ENCODE results near the gene MOSPD3. TPM values are rescaled to one million over a fixed set of nuclear protein-coding genes. Genes with fewer than 3 reads are reported as not detected.

MOSPD3 gene
- total and polyA plus RNA-seq, 2 donors = 4.7 to 21.6 TPM

DNA sequence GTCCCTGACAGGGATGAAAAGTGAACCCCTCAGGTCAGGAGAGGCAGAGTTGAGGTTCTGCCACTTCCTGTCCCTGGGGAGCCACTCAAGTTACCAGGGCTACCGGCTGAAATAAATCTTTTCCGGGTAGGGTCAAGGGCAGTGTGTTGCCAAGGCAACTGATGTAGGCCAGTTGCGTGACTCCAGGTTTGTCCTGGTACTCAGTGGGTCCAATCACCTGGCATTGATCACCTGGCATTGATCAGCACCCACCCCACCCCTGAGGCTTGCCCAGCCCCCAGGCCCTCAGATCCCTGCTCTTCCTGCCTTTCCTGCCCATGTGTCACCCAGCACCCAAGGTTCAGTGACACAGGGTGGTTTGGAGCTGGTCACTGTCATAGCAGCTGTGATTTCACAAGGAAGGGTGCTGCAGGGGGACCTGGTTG is 44.6 kb upstream of the MOSPD3 start:
- no peak overlapping the region for H3K27ac ChIP-seq (ENCODE audit: low read depth in 1 of 2, low read length in 1 of 2)
- peaks cover 10 to 55% of the 10 kb centered on the region in 2 donors for H3K4me1 ChIP-seq (ENCODE audit: control insufficient read depth in 2 of 2, insufficient read depth in 2 of 2, low read length in 2 of 2)
- peaks cover 0 to 10% of the 10 kb centered on the region in 2 donors for H3K9me3 ChIP-seq (ENCODE audit: control insufficient read depth in 2 of 2, insufficient read depth in 1 of 2, low read length in 1 of 2)
- peaks cover 0 to 21% of the 10 kb centered on the region in 2 donors for H3K27me3 ChIP-seq (ENCODE audit: control insufficient read depth in 2 of 2, insufficient read depth in 1 of 2, low read length in 1 of 2)
- peaks cover 10 to 11% of the 10 kb centered on the region in 2 donors for H3K36me3 ChIP-seq (ENCODE audit: control insufficient read depth in 2 of 2, insufficient read depth in 2 of 2, low read length in 1 of 2)
- no peak overlapping the region for H3K4me3 ChIP-seq (ENCODE audit: low read length in 2 of 2)
- 55% methylated on average over 3 of the region's 3 CpGs for WGBS
- no peak for DNase-seq (ENCODE audit: low read depth in 6 of 9, low spot score in 9 of 9)

DNA sequence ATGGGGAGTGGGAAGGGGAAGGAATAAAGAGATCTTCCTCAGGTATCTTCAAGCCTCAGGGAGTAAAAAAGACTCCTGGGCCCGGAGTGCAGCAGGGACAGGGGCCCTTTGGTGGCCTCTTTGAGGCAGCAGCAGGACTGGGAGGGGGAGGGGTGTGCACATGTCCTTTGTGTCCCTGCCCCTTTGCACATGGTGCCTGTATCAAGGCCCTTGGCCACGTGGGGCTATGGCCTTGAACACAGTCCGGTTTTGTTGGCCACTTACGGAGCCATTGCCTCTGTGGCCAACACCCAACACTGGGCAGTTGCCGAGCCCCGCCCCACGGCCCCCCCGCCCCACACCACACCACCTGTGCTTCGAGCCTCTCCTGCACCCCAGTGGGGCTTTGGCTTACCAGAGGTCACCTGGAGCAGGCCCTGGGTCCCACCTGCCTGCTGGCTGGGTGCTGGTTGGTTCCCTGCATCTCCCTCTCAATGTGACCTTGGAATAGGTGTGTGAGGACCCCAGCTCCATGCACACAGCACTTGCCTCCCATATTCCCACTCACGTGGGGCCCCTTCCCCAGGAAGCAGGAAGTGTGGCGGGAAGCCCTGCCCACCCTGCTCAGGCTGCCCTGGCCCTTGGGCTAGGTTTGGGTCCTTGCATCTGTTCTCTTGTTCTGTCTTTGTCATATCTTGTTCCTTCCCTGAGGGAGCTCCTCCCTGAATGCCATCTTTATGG is 44.0 kb upstream of the MOSPD3 start:
- Histone ChIP-seq H3K9me3 (ENCODE audit: control insufficient read depth in 2 of 2, insufficient read depth in 1 of 2, low read length in 1 of 2) (peaks cover 0 to 10% of the 10 kb centered on the region in 2 donors), H3K4me1 (ENCODE audit: control insufficient read depth in 2 of 2, insufficient read depth in 2 of 2, low read length in 2 of 2) (peaks cover 10 to 55% of the 10 kb centered on the region in 2 donors), H3K4me3 (ENCODE audit: low read length in 2 of 2) (no peak overlapping the region), H3K27me3 (ENCODE audit: control insufficient read depth in 2 of 2, insufficient read depth in 1 of 2, low read length in 1 of 2) (peaks cover 0 to 21% of the 10 kb centered on the region in 2 donors), H3K27ac (ENCODE audit: low read depth in 1 of 2, low read length in 1 of 2) (no peak overlapping the region), H3K36me3 (ENCODE audit: control insufficient read depth in 2 of 2, insufficient read depth in 2 of 2, low read length in 1 of 2) (peaks cover 13 to 16% of the 10 kb centered on the region in 2 donors)
- DNase-seq (ENCODE audit: low read depth in 6 of 9, low spot score in 9 of 9) = no peak
- WGBS = 91% methylated on average over 11 of the region's 11 CpGs

DNA sequence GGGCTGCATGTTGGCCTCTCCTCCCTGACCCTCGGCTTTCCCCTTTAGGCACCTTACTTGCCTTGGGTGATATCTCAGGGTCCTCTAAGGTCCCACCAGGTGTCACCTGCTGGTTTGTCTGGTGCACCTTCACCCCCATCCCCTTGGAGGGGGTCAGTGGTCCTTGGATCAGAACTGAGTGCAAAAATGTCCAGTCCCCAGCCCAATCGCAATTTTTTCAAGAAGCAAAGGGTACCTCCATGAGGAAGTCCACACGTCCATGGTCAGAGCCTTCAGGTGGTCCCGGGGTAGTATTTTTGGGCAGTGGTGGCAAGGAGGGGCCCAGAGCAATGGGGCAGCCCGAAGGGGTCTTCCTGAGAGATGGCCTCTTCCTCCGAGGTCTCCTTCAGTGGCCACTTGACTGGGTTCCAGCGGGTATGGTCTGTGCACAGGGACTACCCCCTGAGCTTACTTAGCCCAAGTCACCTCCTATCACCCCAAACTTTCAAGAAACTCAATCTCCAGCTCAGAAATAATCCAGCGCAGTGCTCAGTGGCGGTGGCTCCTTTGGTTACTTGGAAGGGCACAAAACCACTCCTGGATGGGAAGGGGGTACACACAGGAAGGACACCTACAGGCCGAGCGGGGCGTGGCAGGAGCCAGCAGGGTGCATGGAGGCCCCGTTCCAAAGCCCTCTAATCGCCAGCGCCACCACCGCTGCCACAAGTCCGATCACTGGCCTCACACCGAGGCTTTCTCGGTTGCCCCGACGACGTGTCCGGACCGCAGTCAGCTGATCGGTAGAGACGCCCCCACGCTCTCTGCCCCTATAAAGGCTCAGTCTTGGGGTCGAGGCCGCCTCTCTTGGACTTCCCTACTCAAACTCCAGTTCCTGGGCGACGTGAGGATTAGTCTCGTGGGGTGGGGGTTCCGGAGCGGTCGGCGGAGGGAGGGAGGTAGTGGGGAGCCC is 43.2 kb upstream of the MOSPD3 start:
- peaks cover 10 to 52% of the 10 kb centered on the region in 2 donors for H3K4me1 ChIP-seq (ENCODE audit: control insufficient read depth in 2 of 2, insufficient read depth in 2 of 2, low read length in 2 of 2)
- peaks cover 18 to 25% of the 10 kb centered on the region in 2 donors for H3K36me3 ChIP-seq (ENCODE audit: control insufficient read depth in 2 of 2, insufficient read depth in 2 of 2, low read length in 1 of 2)
- H3K27me3 ChIP-seq (ENCODE audit: control insufficient read depth in 2 of 2, insufficient read depth in 1 of 2, low read length in 1 of 2) = peaks cover 0 to 21% of the 10 kb centered on the region in 2 donors
- no peak overlapping the region for H3K27ac ChIP-seq (ENCODE audit: low read depth in 1 of 2, low read length in 1 of 2)
- peak in 2 of 9 donors; percentile 45 to 65 for DNase-seq (ENCODE audit: low read depth in 6 of 9, low spot score in 9 of 9)
- peaks cover 0 to 10% of the 10 kb centered on the region in 2 donors for H3K9me3 ChIP-seq (ENCODE audit: control insufficient read depth in 2 of 2, insufficient read depth in 1 of 2, low read length in 1 of 2)
- WGBS = 26% methylated on average over 36 of the region's 36 CpGs
- peak overlapping the region; percentile 22 to 23 for H3K4me3 ChIP-seq (ENCODE audit: low read length in 2 of 2)

DNA sequence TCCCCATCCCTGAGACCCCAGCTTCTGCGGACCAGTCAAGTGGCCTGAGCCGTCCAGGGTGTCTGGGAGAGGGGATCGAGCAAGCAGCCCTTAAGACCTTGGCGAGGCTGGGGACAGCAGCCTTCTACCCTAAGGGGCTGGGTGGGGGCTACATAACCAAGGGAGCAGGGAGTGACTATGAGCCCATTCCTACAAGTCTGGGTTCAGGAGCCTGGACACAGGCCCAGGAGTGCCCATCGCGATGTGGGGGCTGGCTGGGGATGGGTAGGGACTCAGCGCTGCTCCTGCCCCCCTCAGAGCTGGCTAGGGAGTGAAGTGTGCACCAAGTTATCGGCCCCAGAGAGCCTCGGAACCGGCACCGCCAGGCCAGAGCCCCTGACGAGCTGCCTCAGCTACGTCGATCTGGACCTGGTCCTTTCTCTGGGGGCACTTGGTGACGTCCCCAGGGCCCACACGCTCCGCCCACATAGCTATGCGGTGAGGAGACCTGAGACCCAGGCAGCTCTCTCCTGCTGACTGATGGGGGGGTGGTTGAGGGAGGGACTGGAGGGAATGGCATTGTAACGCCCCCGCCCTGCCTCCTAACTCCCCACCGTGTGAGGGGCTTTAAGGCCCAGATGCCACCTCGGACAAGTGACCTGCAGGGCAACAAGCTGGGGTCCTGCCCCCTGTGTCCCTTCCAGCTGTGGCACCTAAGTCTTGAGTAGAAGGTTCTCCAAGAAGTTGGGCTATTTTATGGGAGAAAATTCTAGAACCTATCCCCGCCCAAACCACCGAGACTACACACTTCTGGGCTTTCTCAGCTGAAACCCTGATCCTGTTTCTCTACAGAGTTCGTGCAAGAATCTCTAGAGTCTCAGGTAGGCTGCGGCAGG is 41.1 kb upstream of the MOSPD3 start:
- peaks cover 38 to 40% of the 10 kb centered on the region in 2 donors for H3K36me3 ChIP-seq (ENCODE audit: control insufficient read depth in 2 of 2, insufficient read depth in 2 of 2, low read length in 1 of 2)
- H3K4me3 ChIP-seq (ENCODE audit: low read length in 2 of 2) = no peak overlapping the region
- peaks cover 0 to 10% of the 10 kb centered on the region in 2 donors for H3K9me3 ChIP-seq (ENCODE audit: control insufficient read depth in 2 of 2, insufficient read depth in 1 of 2, low read length in 1 of 2)
- 96% methylated on average over 26 of the region's 26 CpGs for WGBS
- H3K27ac ChIP-seq (ENCODE audit: low read depth in 1 of 2, low read length in 1 of 2) = peak overlapping the region; percentile 51 to 56
- peaks cover 10 to 50% of the 10 kb centered on the region in 2 donors for H3K4me1 ChIP-seq (ENCODE audit: control insufficient read depth in 2 of 2, insufficient read depth in 2 of 2, low read length in 2 of 2)
- peaks cover 0 to 21% of the 10 kb centered on the region in 2 donors for H3K27me3 ChIP-seq (ENCODE audit: control insufficient read depth in 2 of 2, insufficient read depth in 1 of 2, low read length in 1 of 2)
- no peak for DNase-seq (ENCODE audit: low read depth in 6 of 9, low spot score in 9 of 9)

DNA sequence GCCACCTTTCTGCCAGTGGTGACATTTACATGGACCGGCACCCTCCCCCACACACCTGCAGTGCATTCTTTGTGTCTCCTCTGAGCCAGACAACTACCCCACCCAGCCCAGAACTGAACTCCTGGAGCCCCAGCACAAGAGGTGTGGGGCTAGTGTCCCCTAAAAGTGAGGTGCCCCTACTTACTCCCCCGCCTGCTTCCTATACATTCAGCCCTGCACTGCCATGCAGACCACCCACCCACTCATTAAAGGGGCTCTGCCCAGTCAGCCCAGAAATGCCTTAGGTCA is 40.6 kb upstream of the MOSPD3 start:
- 94% methylated on average over 2 of the region's 2 CpGs for WGBS
- Histone ChIP-seq H3K9me3 (ENCODE audit: control insufficient read depth in 2 of 2, insufficient read depth in 1 of 2, low read length in 1 of 2) (peaks cover 0 to 10% of the 10 kb centered on the region in 2 donors), H3K4me3 (ENCODE audit: low read length in 2 of 2) (no peak overlapping the region), H3K4me1 (ENCODE audit: control insufficient read depth in 2 of 2, insufficient read depth in 2 of 2, low read length in 2 of 2) (peaks cover 10 to 50% of the 10 kb centered on the region in 2 donors), H3K36me3 (ENCODE audit: control insufficient read depth in 2 of 2, insufficient read depth in 2 of 2, low read length in 1 of 2) (peaks cover 44 to 45% of the 10 kb centered on the region in 2 donors), H3K27me3 (ENCODE audit: control insufficient read depth in 2 of 2, insufficient read depth in 1 of 2, low read length in 1 of 2) (peaks cover 0 to 21% of the 10 kb centered on the region in 2 donors), H3K27ac (ENCODE audit: low read depth in 1 of 2, low read length in 1 of 2) (peak overlapping the region in 1 of 2 donors; percentile 51)
- no peak for DNase-seq (ENCODE audit: low read depth in 6 of 9, low spot score in 9 of 9)

DNA sequence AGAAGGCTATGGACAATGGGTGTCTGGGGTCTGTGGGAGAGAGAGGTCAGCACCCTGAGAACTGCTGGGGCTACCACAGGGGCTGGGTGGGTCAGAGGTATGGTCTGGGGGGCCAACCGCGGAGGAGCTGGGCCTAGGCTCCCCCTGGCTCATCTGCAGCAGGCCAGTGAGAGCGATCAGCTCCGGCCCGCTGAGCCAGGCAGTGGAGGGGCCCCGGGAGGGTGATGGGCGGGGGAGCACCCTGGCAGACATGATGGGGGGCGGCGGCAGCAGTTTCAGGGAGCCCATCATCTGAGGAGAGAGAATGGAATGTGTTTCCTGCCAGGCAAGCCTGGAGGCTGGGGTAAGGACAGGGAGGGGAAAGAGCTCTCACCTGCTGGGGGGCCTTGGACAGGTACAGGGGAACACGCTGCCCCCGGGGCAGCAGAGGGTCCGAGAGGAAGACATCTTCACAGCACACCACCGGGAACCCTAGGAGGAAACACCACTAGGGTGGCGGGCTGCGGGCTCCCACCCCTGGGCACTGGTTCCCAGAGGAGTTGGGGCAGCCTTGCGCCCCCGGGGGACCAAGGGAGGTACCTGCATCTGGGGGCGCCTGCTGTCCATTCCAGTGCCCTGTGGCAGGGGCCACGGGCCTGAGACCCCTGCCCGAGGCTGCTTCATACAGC is 39.9 kb upstream of the MOSPD3 start:
- Histone ChIP-seq H3K4me1 (ENCODE audit: control insufficient read depth in 2 of 2, insufficient read depth in 2 of 2, low read length in 2 of 2) (peaks cover 10 to 50% of the 10 kb centered on the region in 2 donors), H3K27me3 (ENCODE audit: control insufficient read depth in 2 of 2, insufficient read depth in 1 of 2, low read length in 1 of 2) (peaks cover 0 to 21% of the 10 kb centered on the region in 2 donors), H3K4me3 (ENCODE audit: low read length in 2 of 2) (no peak overlapping the region), H3K36me3 (ENCODE audit: control insufficient read depth in 2 of 2, insufficient read depth in 2 of 2, low read length in 1 of 2) (peaks cover 50 to 52% of the 10 kb centered on the region in 2 donors), H3K27ac (ENCODE audit: low read depth in 1 of 2, low read length in 1 of 2) (peak overlapping the region in 1 of 2 donors; percentile 51), H3K9me3 (ENCODE audit: control insufficient read depth in 2 of 2, insufficient read depth in 1 of 2, low read length in 1 of 2) (peaks cover 0 to 10% of the 10 kb centered on the region in 2 donors)
- WGBS = 96% methylated on average over 20 of the region's 20 CpGs
- DNase-seq (ENCODE audit: low read depth in 6 of 9, low spot score in 9 of 9) = no peak

DNA sequence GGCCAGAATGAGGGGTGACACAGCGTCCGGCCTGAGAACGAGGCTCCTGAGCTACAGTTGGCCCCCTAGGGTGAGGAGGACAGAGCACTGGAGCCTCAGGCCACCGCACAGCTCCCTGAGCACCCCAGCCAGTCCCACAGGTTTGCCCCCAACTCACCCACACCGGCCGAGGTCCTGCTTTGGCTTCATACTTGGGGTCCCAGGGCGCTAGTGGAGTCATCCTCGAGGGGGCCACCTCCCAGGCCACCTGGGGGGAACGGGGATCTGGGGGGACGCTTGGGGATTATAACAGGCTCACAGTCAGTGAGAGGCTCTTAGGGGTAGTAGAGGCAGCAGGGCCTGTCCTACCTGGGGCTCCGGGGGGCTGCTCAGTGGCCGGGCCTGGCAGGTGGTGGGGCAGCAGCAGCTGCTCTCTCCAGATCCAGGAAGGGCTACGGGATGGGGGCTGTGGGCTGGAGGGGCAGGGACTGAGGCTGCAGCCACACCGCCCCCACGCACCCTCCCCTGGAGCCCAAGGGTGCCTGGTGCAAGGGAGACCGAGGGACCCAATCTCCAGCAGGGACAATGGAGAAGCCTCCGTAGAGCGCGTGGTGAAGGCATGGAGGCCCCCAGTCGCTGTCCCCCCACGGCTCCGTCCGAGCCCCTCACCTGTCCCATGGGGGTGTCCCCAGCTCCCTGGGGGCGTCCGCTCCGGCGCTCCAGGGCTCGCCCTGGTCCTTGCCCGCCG is 39.2 kb upstream of the MOSPD3 start:
- peaks cover 57 to 58% of the 10 kb centered on the region in 2 donors for H3K36me3 ChIP-seq (ENCODE audit: control insufficient read depth in 2 of 2, insufficient read depth in 2 of 2, low read length in 1 of 2)

More for the DNA sequence above, 39.2 kb upstream of the MOSPD3 start:
- H3K9me3 ChIP-seq (ENCODE audit: control insufficient read depth in 2 of 2, insufficient read depth in 1 of 2, low read length in 1 of 2) = peaks cover 0 to 10% of the 10 kb centered on the region in 2 donors
- DNase-seq (ENCODE audit: low read depth in 6 of 9, low spot score in 9 of 9) = no peak
- peaks cover 10 to 44% of the 10 kb centered on the region in 2 donors for H3K4me1 ChIP-seq (ENCODE audit: control insufficient read depth in 2 of 2, insufficient read depth in 2 of 2, low read length in 2 of 2)
- no peak overlapping the region for H3K4me3 ChIP-seq (ENCODE audit: low read length in 2 of 2)
- 99% methylated on average over 30 of the region's 30 CpGs for WGBS
- no peak overlapping the region for H3K27ac ChIP-seq (ENCODE audit: low read depth in 1 of 2, low read length in 1 of 2)
- H3K27me3 ChIP-seq (ENCODE audit: control insufficient read depth in 2 of 2, insufficient read depth in 1 of 2, low read length in 1 of 2) = peaks cover 0 to 21% of the 10 kb centered on the region in 2 donors

Data from thymus (tissue), 11 donors.